ENCODE data around the gene PAX8.
"Not testable (repeated sequence)": the region's sequence is repeated elsewhere in the genome, so short reads cannot be mapped to it uniquely, and the experiment has no call there.

- not testable (repeated sequence) for TF ChIP-seq AHR (CRISPR knock-in tag; IDR thresholded peaks at IDR 0.05); CTCF (CRISPR knock-in tag; IDR thresholded peaks at IDR 0.05); MTF2 (CRISPR knock-in tag; IDR thresholded peaks at IDR 0.05; ENCODE audit: borderline replicate concordance); ETS1 (CRISPR knock-in tag; IDR thresholded peaks at IDR 0.05); PAXIP1 (CRISPR knock-in tag; conservative IDR thresholded peaks at IDR 0.05); NFKB2 (CRISPR knock-in tag; IDR thresholded peaks at IDR 0.05; ENCODE audit: borderline replicate concordance); CEBPB (IDR thresholded peaks at IDR 0.05; ENCODE audit: borderline replicate concordance, low read depth, low read length); ZNF780A (CRISPR knock-in tag; IDR thresholded peaks at IDR 0.05); EZH2 (conservative IDR thresholded peaks at IDR 0.05; ENCODE audit: low read depth, low read length); POLR2A (IDR thresholded peaks at IDR 0.05; ENCODE audit: insufficient read depth in 1 of 2, low read depth in 2 of 2, low read length in 2 of 2); MLLT10 (CRISPR knock-in tag; IDR thresholded peaks at IDR 0.05); NR1H2 (CRISPR knock-in tag; IDR thresholded peaks at IDR 0.05; ENCODE audit: borderline replicate concordance, low read depth); POLR2AphosphoS2 (IDR thresholded peaks at IDR 0.05; ENCODE audit: low read depth, low read length)
Measured at GRCh38 chr2:113311191-113311590, 32.5 kb upstream of the PAX8 start.
